B cell (primary cell): Measurements from ENCODE around the gene SLC2A1. TPM values are rescaled to one million over a fixed set of nuclear protein-coding genes. Genes with fewer than 3 reads are reported as not detected.

Experiments
- ATAC-seq: fragments of 200-7000 bp; cut with Tn5 transposase; one replicate; pipeline ENCODE4 v1.10.0; 2021; ENCODE audit warnings: low read depth, mild to moderate bottlenecking, moderate number of reproducible peaks, moderate library complexity
- CTCF ChIA-PET: fragments of 350-600 bp; sonication (Branson Sonifier 250); formaldehyde crosslinking; loops from one replicate; lab custom pipeline; 2021; ENCODE audit warnings: antibody characterized with exemption, inconsistent platforms; lab: Charles Lee
- POLR2A ChIA-PET: fragments of 350-600 bp; sonication (Branson Sonifier 250); formaldehyde crosslinking; loops from one replicate; lab custom pipeline; 2021; ENCODE audit warnings: antibody characterized with exemption; lab: Charles Lee
- DNase-seq: peaks from one replicate; pipeline ENCODE4 v3.0.0; 2013
- H2AFZ ChIP-seq: 2 replicates; pipeline ENCODE4 v1.6.1; 2012; ENCODE audit warnings: mild to moderate bottlenecking, low read depth, low read length; ENCODE audit not compliant: insufficient read depth, poor library complexity, severe bottlenecking
- H3K27ac ChIP-seq, 2 donors: 1 replicate in 1 of 2; 2 replicates in 1 of 2; pipeline ENCODE4 v1.5.1; 2012 to 2013; ENCODE audit warnings: low read length in 2 of 2, mild to moderate bottlenecking in 2 of 2, moderate library complexity in 1 of 2
- H3K27me3 ChIP-seq, 4 experiments: fragments of 200-600 bp in 1 of 4; sonication (generic) in 1 of 4; replicated peaks in 1 of 4; 1 replicate in 2 of 4; 2 replicates in 2 of 4; pipeline versions ENCODE4 v1.6.1 to v1.7.0; 2013 to 2016; ENCODE audit warnings: low read length in 3 of 4, mild to moderate bottlenecking in 2 of 4, mixed read lengths in 1 of 4, moderate library complexity in 1 of 4; ENCODE audit not compliant: insufficient read depth in 4 of 4, control insufficient read depth in 3 of 4; ENCODE audit errors: control extremely low read depth in 1 of 4
- H3K36me3 ChIP-seq, 2 experiments: replicated peaks in 1 of 2; 1 replicate in 1 of 2; 2 replicates in 1 of 2; pipeline versions ENCODE4 v1.6.1 to v1.7.1; 2013; ENCODE audit warnings: low read length in 1 of 2; ENCODE audit not compliant: insufficient read depth in 2 of 2, control insufficient read depth in 1 of 2; ENCODE audit errors: control extremely low read depth in 1 of 2, extremely low read depth in 1 of 2
- H3K4me1 ChIP-seq, 2 donors: fragments of 200-600 bp in 1 of 2; sonication (generic) in 1 of 2; 1 replicate in 1 of 2; 2 replicates in 1 of 2; pipeline versions ENCODE4 v1.5.1 to v1.6.1; 2013 to 2017; ENCODE audit warnings: low read length in 2 of 2; ENCODE audit not compliant: control insufficient read depth in 2 of 2, insufficient read depth in 2 of 2
- H3K4me2 ChIP-seq: replicated peaks from 2 replicates; pipeline ENCODE3; 2012; ENCODE audit warnings: mild to moderate bottlenecking, low read depth, low read length; ENCODE audit not compliant: poor library complexity, severe bottlenecking
- H3K4me3 ChIP-seq, 5 experiments: fragments of 200-600 bp in 1 of 5; sonication (generic) in 1 of 5; 1 replicate in 3 of 5; 2 replicates in 2 of 5; pipeline versions ENCODE4 v1.5.1 to v1.7.0; 2011 to 2016; ENCODE audit warnings: low read length in 4 of 5, mild to moderate bottlenecking in 4 of 5, low read depth in 2 of 5, control low read depth in 1 of 5, moderate library complexity in 1 of 5; ENCODE audit not compliant: insufficient read depth in 1 of 5; ENCODE audit errors: control extremely low read depth in 1 of 5, extremely low read depth in 1 of 5
- H3K79me2 ChIP-seq: fragments of 200-600 bp; sonication (generic); one replicate; pipeline ENCODE4 v1.6.0; 2016; ENCODE audit warnings: low read length; ENCODE audit not compliant: control insufficient read depth, insufficient read depth
- H3K9ac ChIP-seq: fragments of 200-600 bp; sonication (generic); 2 replicates; pipeline ENCODE4 v1.6.1; 2017; ENCODE audit warnings: mild to moderate bottlenecking, low read length, moderate library complexity
- H3K9me3 ChIP-seq, 3 donors: one replicate each; pipeline versions ENCODE4 v1.6.1 to v1.7.1; 2013; ENCODE audit warnings: low read length in 2 of 3; ENCODE audit not compliant: control insufficient read depth in 2 of 3, insufficient read depth in 1 of 3; ENCODE audit errors: control extremely low read depth in 1 of 3
- H4K20me1 ChIP-seq: 2 replicates; pipeline ENCODE4 v1.6.0; 2012; ENCODE audit warnings: mild to moderate bottlenecking, low read length; ENCODE audit not compliant: insufficient read depth, control insufficient read depth, poor library complexity, severe bottlenecking
- H3K27ac Mint-ChIP-seq: one replicate; pipeline ENCODE4 v1.8.0; 2021; ENCODE audit warnings: mixed read lengths
- H3K27me3 Mint-ChIP-seq: one replicate; pipeline ENCODE4 v1.8.0; 2021; ENCODE audit warnings: mixed read lengths
- H3K4me1 Mint-ChIP-seq: one replicate; pipeline ENCODE4 v1.8.0; 2021; ENCODE audit warnings: mixed read lengths
- H3K4me3 Mint-ChIP-seq: one replicate; pipeline ENCODE4 v1.8.0; 2021; ENCODE audit warnings: mixed read lengths
- H3K9me3 Mint-ChIP-seq: one replicate; pipeline ENCODE4 v1.8.0; 2022; ENCODE audit warnings: mixed read lengths; ENCODE audit not compliant: insufficient read depth
- CTCF ChIP-seq: fragments of 200-600 bp; IDR thresholded peaks from one replicate; pipeline ENCODE4 v1.8.0; 2022; ENCODE audit warnings: antibody characterized with exemption, mild to moderate bottlenecking
- EZH2 ChIP-seq: IDR thresholded peaks from 2 replicates; pipeline ENCODE4 v1.6.1; 2012; ENCODE audit warnings: borderline replicate concordance, low read depth, mild to moderate bottlenecking, moderate library complexity, low read length; ENCODE audit not compliant: insufficient read depth, poor library complexity, severe bottlenecking
- WGBS: methylation state at CpG from one replicate; pipeline ENCODE4 v1.1.5; 2013; ENCODE audit warnings: missing lambda C conversion rate; ENCODE audit not compliant: insufficient coverage; 5-methylcytosine and 5-hydroxymethylcytosine counted together
- intact Hi-C: fragments of 100-400 bp; cut with micrococcal nuclease; formaldehyde crosslinking; loops from one replicate; pipeline ENCODE4 v1.10.0; 2022
- polyA plus RNA-seq: library from polyadenylated mRNA; depleted of rRNA; stranded (reverse); fragments of >200 nt; gene quantifications from 2 replicates; pipeline ENCODE4 v1.2.3, GENCODE V29; 2012
- total RNA-seq, 2 donors: library from RNA; stranded (reverse); fragments of 120-200 nt in 1 of 2; gene quantifications; 1 replicate in 1 of 2; 2 replicates in 1 of 2; pipeline versions ENCODE4 v1.2.3 to v1.2.4, GENCODE V29; 2013 to 2022

SLC2A1 gene
- total and polyA plus RNA-seq, 2 donors (not counting 1 experiment from before 2014, with no cell fraction given) = 223 to 240 TPM

- WGBS = no CpG with 5 or more reads among the region's 1 CpG
- H3K27ac Mint-ChIP-seq = no peak overlapping the region
- no peak overlapping the region for H3K4me3 Mint-ChIP-seq
- H3K36me3 ChIP-seq = peaks cover 0 to 11% of the 10 kb centered on the region in 2 experiments
- CTCF ChIA-PET = interaction anchor here (0.6 to 1.1 kb wide), 2 partner anchors 19 to 64 kb away, joined by 3 to 4 read pairs; no protein-coding TSS in a partner anchor
- no peak for ATAC-seq
- no peaks in the 10 kb centered on the region for H3K9me3 Mint-ChIP-seq
- no peak for TF ChIP-seq CTCF
- TF ChIP-seq EZH2 = no peak
- H3K27ac ChIP-seq = no peak overlapping the region
- POLR2A ChIA-PET = interaction anchor here (0.6 kb wide), 1 partner anchor 46 kb away, joined by 4 read pairs; no protein-coding TSS in a partner anchor
- peaks cover 19% of the 10 kb centered on the region for H3K4me1 Mint-ChIP-seq
- H3K27me3 Mint-ChIP-seq = no peaks in the 10 kb centered on the region
- H3K9me3 ChIP-seq = no peaks in the 10 kb centered on the region
- peaks cover 10 to 11% of the 10 kb centered on the region in 2 donors for H3K4me1 ChIP-seq
- H3K79me2 ChIP-seq = peaks cover 4% of the 10 kb centered on the region
- H3K4me2 ChIP-seq = no peak overlapping the region
- H3K4me3 ChIP-seq = no peak overlapping the region
- H4K20me1 ChIP-seq = no peaks in the 10 kb centered on the region
- no peak overlapping the region for H2AFZ ChIP-seq
- no peak overlapping the region for H3K9ac ChIP-seq
- H3K27me3 ChIP-seq = peaks cover 0 to 2% (median 0%) of the 10 kb centered on the region in 4 experiments
- intact Hi-C loops = no loop called here
- no peak for DNase-seq
These were observed 19.0 kb upstream of the SLC2A1 start for GRCh38 chr1:42977653-42978052.

- intact Hi-C loops = no loop called here
- no peak overlapping the region for H3K27ac Mint-ChIP-seq
- H3K4me1 ChIP-seq = peaks cover 9 to 10% of the 10 kb centered on the region in 2 donors
- TF ChIP-seq CTCF = no peak
- no peak for TF ChIP-seq EZH2
- H3K27ac ChIP-seq = no peak overlapping the region
- 100% methylated on average over 2 of the region's 4 CpGs for WGBS
- H3K27me3 Mint-ChIP-seq = no peaks in the 10 kb centered on the region
- peaks cover 0 to 2% (median 0%) of the 10 kb centered on the region in 4 experiments for H3K27me3 ChIP-seq
- no peak overlapping the region for H3K9ac ChIP-seq
- H3K9me3 Mint-ChIP-seq = no peaks in the 10 kb centered on the region
- no peak overlapping the region for H2AFZ ChIP-seq
- no peaks in the 10 kb centered on the region for H3K9me3 ChIP-seq
- H3K4me3 ChIP-seq = no peak overlapping the region
- H3K79me2 ChIP-seq = peaks cover 4% of the 10 kb centered on the region
- DNase-seq = no peak
- H3K4me1 Mint-ChIP-seq = peaks cover 12% of the 10 kb centered on the region
- no peak overlapping the region for H3K4me3 Mint-ChIP-seq
- H3K36me3 ChIP-seq = peaks cover 0 to 11% of the 10 kb centered on the region in 2 experiments
- CTCF ChIA-PET = interaction anchor here (3.2 kb wide), 1 partner anchor 53 kb away, joined by 11 read pairs; no protein-coding TSS in a partner anchor
- H3K4me2 ChIP-seq = no peak overlapping the region
- no peak for ATAC-seq
- no peaks in the 10 kb centered on the region for H4K20me1 ChIP-seq
- POLR2A ChIA-PET = no interaction called here
These were observed 17.0 kb upstream of the SLC2A1 start for GRCh38 chr1:42975561-42976225.
